HepG2 (cell line): ENCODE measurements around the gene API5. TPM values are rescaled to one million over a fixed set of nuclear protein-coding genes. Genes with fewer than 3 reads are reported as not detected.

Experiments
- BCL6 ChIP-seq: IDR thresholded peaks from 2 replicates; pipeline ENCODE4 v1.6.1; 2016; ENCODE audit warnings: missing genetic modification reagents, missing compliant biosample characterization
- DRAP1 ChIP-seq: IDR thresholded peaks from 2 replicates; pipeline ENCODE4 v1.6.1; 2016; ENCODE audit warnings: missing genetic modification reagents, missing compliant biosample characterization
- E2F1 ChIP-seq: sonication (generic); formaldehyde crosslinking; IDR thresholded peaks from 2 replicates; pipeline ENCODE4 v1.5.0; 2020; ENCODE audit warnings: missing genetic modification reagents
- HIC2 ChIP-seq: sonication (generic); formaldehyde crosslinking; IDR thresholded peaks from 2 replicates; pipeline ENCODE4 v1.9.0; 2022; ENCODE audit warnings: low read depth, missing genetic modification reagents
- HMGA1 ChIP-seq: sonication (generic); formaldehyde crosslinking; conservative IDR thresholded peaks from 2 replicates; pipeline ENCODE4 v1.4.0; 2020; ENCODE audit warnings: missing genetic modification reagents
- HNF1B ChIP-seq: sonication (generic); formaldehyde crosslinking; IDR thresholded peaks from 2 replicates; pipeline ENCODE4 v1.5.1; 2020; ENCODE audit warnings: mild to moderate bottlenecking, moderate library complexity, missing genetic modification reagents
- NFATC3 ChIP-seq: sonication (generic); formaldehyde crosslinking; IDR thresholded peaks from 2 replicates; pipeline ENCODE4 v1.5.1; 2020; ENCODE audit warnings: mild to moderate bottlenecking, missing genetic modification reagents
- PREB ChIP-seq: sonication (generic); formaldehyde crosslinking; IDR thresholded peaks from 2 replicates; pipeline ENCODE4 v1.4.0; 2020; ENCODE audit warnings: missing genetic modification reagents
- SNAI1 ChIP-seq: sonication (generic); formaldehyde crosslinking; IDR thresholded peaks from 2 replicates; pipeline ENCODE4 v1.5.0; 2020; ENCODE audit warnings: mild to moderate bottlenecking, missing genetic modification reagents, borderline replicate concordance
- SUZ12 ChIP-seq: fragments of 150-350 bp; IDR thresholded peaks from 2 replicates; pipeline ENCODE4 v1.6.1; 2014; ENCODE audit warnings: low read depth, low read length
- THAP7 ChIP-seq: sonication (generic); formaldehyde crosslinking; IDR thresholded peaks from 2 replicates; pipeline ENCODE4 v1.8.1; 2023; ENCODE audit warnings: mild to moderate bottlenecking, missing genetic modification reagents
- ZNF280D ChIP-seq: sonication (generic); formaldehyde crosslinking; IDR thresholded peaks from 2 replicates; pipeline ENCODE4 v1.5.1; 2020; ENCODE audit warnings: mild to moderate bottlenecking, missing genetic modification reagents
- ZNF3 ChIP-seq: IDR thresholded peaks from 2 replicates; pipeline ENCODE4 v1.7.0; 2017; ENCODE audit warnings: inconsistent platforms
- ZNF367 ChIP-seq: sonication (generic); formaldehyde crosslinking; IDR thresholded peaks from 2 replicates; pipeline ENCODE4 v1.4.0; 2020; ENCODE audit warnings: missing genetic modification reagents, borderline replicate concordance
- ZNF460 ChIP-seq: sonication (generic); formaldehyde crosslinking; IDR thresholded peaks from 2 replicates; pipeline ENCODE4 v1.5.1; 2020; ENCODE audit warnings: missing genetic modification reagents, mild to moderate bottlenecking, borderline replicate concordance
- ZNF468 ChIP-seq: sonication (generic); formaldehyde crosslinking; IDR thresholded peaks from 2 replicates; pipeline ENCODE4 v1.8.0; 2022; ENCODE audit warnings: mild to moderate bottlenecking, moderate library complexity, missing genetic modification reagents
- ZNF563 ChIP-seq: sonication (generic); formaldehyde crosslinking; IDR thresholded peaks from 2 replicates; pipeline ENCODE4 v1.8.0; 2022; ENCODE audit warnings: mild to moderate bottlenecking, moderate library complexity, missing genetic modification reagents
- ZNF737 ChIP-seq: sonication (generic); formaldehyde crosslinking; IDR thresholded peaks from 2 replicates; pipeline ENCODE4 v1.5.0; 2020; ENCODE audit warnings: missing genetic modification reagents, mild to moderate bottlenecking, borderline replicate concordance
- ZNF883 ChIP-seq: sonication (generic); formaldehyde crosslinking; IDR thresholded peaks from 2 replicates; pipeline ENCODE4 v1.5.1; 2020; ENCODE audit warnings: mild to moderate bottlenecking, missing genetic modification reagents; ENCODE audit errors: not compliant biosample characterization
- polyA plus RNA-seq, 8 experiments: library from polyadenylated mRNA; depleted of rRNA in 3 of 8; stranded (reverse) in 7 of 8; unstranded in 1 of 8; fragments of >200 nt; fragmentation: Illumina TruSeq in 4 of 8; extraction: Trizol in 4 of 8; gene quantifications; 2 replicates each; pipeline versions ENCODE4 v1.2.1 to v1.2.3, GENCODE V29; 2011 to 2016; ENCODE audit warnings: low read depth in 4 of 8, missing spikeins in 1 of 8, mixed read lengths in 1 of 8; ENCODE audit not compliant: insufficient read depth in 1 of 8
- total RNA-seq, 5 experiments: library from RNA; depleted of rRNA; stranded (reverse); fragments of >200 nt; fragmentation: Illumina TruSeq; extraction: Trizol; gene quantifications; 2 replicates each; pipeline ENCODE4 v1.2.3, GENCODE V29; 2016; ENCODE audit warnings: low read depth in 1 of 5

Gene API5
- total and polyA plus RNA-seq, 2 of the 13 experiments (the other 11 are each of a cell fraction or from before 2014, with no cell fraction given): 21.6 to 59.0 TPM

GRCh38 chr11:43358801-43359421 is 47.1 kb downstream of the API5 start, which contains the start of gene TTC17 (continued):
- TF ChIP-seq SUZ12 (no peak), NFATC3 (CRISPR knock-in tag) (0 out of 2 replicates have a peak, but pooled peaks have one; percentile 25), ZNF280D (CRISPR knock-in tag) (peak; percentile 76), ZNF460 (CRISPR knock-in tag) (no peak; the same call in 1 of the 2 replicates), ZNF3 (CRISPR knock-in tag) (no peak), PREB (CRISPR knock-in tag) (no peak), ZNF468 (CRISPR knock-in tag) (peak; percentile 75; the same call in 1 of the 2 replicates), DRAP1 (peak; percentile 80), ZNF737 (CRISPR knock-in tag) (no peak; the same call in 1 of the 2 replicates), ZNF563 (CRISPR knock-in tag) (peak; percentile 95), HMGA1 (CRISPR knock-in tag) (no peak), HIC2 (CRISPR knock-in tag) (peak; percentile 56; the same call in 1 of the 2 replicates), HNF1B (CRISPR knock-in tag) (peak; percentile 79), ZNF367 (CRISPR knock-in tag) (no peak), SNAI1 (no peak; the same call in 1 of the 2 replicates), ZNF883 (CRISPR knock-in tag) (peak; percentile 49), THAP7 (CRISPR knock-in tag) (peak; percentile 99), BCL6 (0 out of 2 replicates have a peak, but pooled peaks have one; percentile 22), E2F1 (CRISPR knock-in tag) (peak; percentile 72)
